GM19240 (cell line): ENCODE data around the gene COL20A1.

Experiments
- DNase-seq: peaks from one replicate; pipeline ENCODE4 v3.0.0; 2011; ENCODE audit warnings: low spot score; ENCODE audit not compliant: insufficient read length

Gene COL20A1

DNA sequence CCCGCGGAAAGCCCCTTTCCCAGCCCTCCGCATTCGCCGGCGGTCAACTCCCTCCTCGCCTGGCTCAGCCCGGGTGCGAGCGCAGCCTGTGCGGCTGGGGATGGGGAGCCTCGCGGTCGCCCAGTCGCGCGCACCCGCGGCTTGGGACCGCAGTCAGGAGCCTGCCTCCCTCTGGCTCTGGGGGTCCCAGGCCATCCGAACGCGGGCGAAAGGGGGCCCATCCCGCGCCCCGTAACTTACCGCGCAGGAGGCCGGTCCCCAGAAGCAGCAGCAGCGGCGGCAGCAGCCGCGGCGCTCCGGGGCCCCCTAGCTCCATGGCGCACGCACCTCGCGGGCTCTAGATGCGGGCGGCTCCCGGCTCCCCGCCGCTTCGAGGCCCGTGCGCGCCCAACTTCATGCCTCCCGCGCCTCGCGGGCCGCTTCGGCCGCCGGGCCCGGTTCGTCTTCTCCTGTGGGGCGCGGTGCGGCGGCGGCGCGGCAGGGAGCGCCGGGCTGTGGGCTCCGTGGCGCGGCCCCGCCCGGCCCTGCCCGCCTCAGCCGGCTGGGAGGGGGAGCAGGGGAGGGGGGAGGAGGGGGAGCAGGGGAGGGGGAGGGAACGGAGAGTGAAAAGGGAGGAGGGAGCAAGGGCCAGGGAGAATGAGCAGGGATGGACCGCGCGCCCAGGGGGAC, 68.0 kb downstream of the COL20A1 start, which contains the start of gene CHRNA4:
TSS of gene CHRNA4 (minus strand) at position 500 of the 669 bp plus-strand sequence. CDS start at position 316, 184 bp downstream.
- DNase-seq, result no peak

DNA sequence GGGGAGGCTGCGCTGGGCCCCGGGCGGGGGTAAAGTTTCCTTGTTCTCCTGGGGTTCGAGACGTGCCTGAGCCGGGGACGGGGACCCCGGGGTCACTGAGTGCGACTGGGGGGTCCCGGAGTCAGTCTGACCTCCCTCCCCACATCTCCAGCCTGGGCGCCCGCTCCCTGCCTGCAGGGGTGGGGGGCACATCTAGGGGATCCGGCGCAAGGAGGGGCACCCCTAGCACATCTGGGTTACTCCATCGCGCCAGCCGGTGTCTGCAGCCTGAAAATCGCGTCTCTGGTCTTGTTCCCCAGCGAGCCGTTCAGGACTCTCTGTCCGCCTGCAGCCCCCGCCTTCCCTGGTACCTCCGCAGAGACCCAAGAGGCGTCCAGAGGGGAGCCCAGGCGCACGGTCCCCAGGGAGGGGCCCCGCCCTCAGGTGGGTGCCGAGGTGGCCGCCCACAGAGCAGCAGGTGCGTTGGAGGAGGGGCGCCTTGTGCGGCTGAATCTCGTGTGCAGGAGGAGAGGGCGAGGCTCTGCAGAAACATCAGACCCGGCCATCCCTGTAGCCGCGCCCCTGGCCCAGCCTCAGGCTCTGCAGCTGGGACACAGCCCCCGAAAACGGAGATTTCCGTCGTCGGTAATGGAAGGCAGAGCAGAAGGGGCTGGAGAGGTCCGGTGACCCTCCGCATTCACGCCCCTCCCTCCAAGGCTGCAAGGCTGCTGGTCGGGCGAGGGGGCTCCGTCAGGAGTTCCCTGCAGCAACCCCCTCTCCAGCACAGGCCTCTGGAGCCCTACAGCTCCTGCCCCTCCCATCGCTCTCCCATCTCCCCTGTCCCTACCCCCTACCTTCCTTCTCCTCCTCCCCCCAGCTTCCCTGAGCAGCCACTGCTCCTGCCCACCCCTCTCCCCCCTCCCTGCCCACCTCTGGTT, 68.8 kb downstream of the COL20A1 start:
- no peak for DNase-seq

- DNase-seq, result no peak
Measured at GRCh38 chr20:63362436-63363009, 69.5 kb downstream of the COL20A1 start.

DNA sequence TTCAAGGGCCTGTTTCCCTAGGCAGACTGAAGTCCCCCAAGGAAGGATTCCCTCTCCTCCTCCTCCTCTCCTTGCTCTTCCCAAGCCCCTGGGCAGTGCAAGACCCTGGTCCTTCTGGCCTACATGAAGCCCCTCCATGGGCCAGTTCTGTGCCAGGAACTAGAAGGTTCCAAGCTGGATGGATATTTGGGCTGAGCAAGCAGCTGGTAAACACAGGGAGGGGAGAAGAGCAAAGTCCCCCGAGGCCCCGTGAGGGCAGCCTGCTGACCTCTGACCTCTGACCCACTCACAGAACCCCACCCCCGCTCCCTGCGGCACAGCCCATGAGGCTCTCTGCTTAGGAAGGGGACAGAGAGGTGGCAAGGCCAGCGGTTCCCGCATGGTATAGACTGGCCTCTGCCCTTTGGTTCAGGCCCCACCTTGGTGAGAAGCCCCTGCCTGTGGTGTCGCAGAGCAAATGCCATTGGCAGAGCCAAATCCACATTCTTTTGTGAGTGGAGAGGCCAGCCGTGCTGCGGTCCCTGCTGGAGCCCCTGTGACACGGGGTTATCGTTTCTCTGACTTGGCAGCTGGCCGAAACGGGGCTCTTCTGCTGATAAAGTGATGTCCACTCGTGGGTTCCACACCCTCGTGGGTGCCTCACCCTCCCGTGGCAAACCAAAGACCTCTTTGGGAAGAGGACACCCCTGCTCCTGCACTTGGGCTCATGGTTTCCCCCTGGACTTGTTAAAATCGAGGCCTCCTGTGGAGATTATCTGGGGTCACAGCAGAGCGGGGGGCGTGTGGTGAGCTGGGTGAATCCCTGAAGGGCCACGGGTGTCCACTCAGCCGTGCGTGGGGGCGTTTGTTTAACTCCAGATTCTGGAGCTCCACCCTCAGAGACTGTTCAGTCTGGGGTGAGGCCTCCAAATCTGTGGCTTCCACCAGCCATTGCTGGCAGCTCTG, 70.3 kb downstream of the COL20A1 start:
- no peak for DNase-seq

GRCh38 chr20:63363981-63364561, 71.1 kb downstream of the COL20A1 start:
- no peak for DNase-seq

GRCh38 chr20:63364801-63365585, 72.0 kb downstream of the COL20A1 start:
- no peak for DNase-seq

DNA sequence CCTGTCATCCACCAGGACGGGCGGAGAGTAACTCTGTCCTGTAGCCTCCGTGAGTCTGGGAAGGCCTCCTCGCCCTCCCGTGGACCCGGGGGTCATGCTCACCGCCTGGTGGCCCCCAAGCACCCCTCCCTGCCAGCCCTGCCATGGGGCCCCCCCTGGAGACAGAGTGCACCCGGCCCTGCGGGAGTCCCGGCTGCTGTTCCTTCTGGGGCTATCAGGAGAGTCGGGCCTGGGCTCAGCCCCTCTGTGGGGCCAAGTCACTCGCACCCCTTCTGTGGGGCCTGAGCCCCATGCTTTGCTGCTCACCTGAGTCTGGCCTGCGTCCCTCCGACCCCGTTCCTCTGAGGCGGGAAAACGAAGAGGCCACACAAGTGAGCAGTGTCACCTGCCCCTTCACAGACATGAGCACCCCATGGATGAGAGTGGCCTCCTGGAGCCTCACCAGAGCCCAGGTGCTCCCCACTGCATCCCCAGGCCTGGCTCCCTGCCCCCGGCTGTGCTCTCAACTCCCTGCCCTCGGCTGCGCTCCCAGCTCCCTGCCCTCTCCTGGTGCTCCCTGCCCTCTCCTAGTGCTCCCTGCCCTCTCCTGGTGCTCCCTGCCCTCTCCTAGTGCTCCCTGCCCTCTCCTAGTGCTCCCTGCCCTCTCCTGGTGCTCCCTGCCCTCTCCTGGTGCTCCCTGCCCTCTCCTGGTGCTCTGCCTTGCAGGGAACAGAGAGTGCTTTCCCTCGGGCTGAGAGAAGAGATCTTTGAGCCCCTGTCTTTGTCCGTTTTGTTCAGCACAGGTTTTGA, 72.8 kb downstream of the COL20A1 start:
- no peak for DNase-seq

- DNase-seq, result no peak
Measured at GRCh38 chr20:63366390-63367365, 73.7 kb downstream of the COL20A1 start.

GRCh38 chr20:63367446-63368055, 74.6 kb downstream of the COL20A1 start:
- DNase-seq, result no peak

DNA sequence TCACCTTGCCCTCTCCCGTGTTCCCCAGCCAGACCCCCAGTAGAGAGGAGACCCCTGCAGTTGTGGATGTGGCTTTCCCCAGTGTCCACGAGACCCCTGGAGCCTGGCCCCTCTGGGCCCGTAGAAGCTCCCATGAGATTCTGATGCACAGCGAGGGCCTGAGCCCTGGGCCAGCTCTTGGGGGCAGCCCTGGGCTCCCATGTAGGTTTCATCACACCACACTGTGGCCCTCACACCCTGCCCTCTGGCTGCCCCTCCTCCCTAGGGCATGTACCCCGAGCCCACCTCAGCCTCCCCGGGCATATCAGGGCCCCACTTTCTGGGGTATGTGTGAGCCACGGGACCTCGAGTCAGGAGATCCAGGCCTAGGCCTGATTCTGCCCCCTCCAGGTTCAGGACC, 75.2 kb downstream of the COL20A1 start:
- DNase-seq, result no peak

GRCh38 chr20:63369024-63369530, 76.1 kb downstream of the COL20A1 start:
- no peak for DNase-seq

DNA sequence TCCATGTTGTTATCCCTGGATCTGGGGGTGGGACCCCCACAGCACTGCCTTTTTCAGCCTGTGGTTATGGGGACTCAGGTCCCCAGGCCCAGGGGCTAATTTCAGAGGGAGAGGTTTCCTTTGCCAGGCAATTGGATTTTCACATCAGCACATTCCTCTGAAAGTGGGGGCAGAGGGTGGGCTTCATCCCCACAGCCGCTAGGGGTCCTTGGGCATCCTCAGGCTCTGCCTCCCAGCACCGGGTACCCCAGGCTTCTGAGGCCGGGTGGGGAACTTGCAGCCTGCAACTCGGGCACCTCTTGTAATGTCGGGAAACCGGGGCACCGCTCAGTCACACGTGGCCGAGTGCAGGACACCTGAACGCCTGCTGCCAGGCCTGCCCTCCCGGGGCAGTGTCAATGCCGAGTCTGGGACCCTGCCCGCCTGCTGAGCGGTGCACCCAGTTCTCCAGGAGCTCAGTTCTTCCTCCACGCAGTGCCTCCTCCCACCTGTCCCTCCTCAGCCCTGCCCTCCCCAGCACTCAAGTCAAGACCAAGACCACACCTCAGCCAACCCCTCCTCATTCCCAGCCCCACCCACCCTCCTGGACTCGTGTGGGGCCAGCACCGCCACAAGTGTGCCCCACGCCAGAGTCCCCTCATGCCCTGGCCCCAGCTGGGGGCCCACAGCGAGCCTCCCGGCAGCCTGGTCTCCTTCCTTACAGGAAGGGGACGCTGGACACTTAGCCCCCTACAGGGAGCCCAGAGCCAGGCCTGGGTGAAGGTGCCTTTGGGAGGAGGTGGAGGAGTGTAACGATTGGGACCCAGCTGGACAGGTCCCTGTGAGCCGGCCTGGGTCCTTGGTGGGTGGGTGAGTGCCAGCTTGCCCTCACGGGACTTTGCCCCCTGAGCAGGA, 77.0 kb downstream of the COL20A1 start:
- DNase-seq, result no peak

- no peak for DNase-seq
Measured at GRCh38 chr20:63370618-63371187, 77.7 kb downstream of the COL20A1 start.

GRCh38 chr20:63371291-63371865, 78.4 kb downstream of the COL20A1 start:
- DNase-seq, result no peak
